ENCODE data around the gene CYP2C18. TPM values are rescaled to one million over a fixed set of nuclear protein-coding genes. Genes with fewer than 3 reads are reported as not detected.

Gene CYP2C18
- polyA plus RNA-seq, 2 of the 4 experiments (the other 2 are of a cell fraction): 0.05 TPM

- TF ChIP-seq FOSL2 (IDR thresholded peaks at IDR 0.05) (no peak), FOSL2 (CRISPR knock-in tag; IDR thresholded peaks at IDR 0.05) (no peak), CHD4 (IDR thresholded peaks at IDR 0.05; ENCODE audit: borderline replicate concordance) (no peak), ESRRA (IDR thresholded peaks at IDR 0.05; ENCODE audit: borderline replicate concordance, low read length) (no peak), FOXS1 (CRISPR knock-in tag; IDR thresholded peaks at IDR 0.05) (no peak), RFX5 (IDR thresholded peaks at IDR 0.05) (no peak), RCOR1 (IDR thresholded peaks at IDR 0.05; ENCODE audit: low read depth, low read length) (no peak), KDM1A (IDR thresholded peaks at IDR 0.05; ENCODE audit: low read depth) (no peak), ZNF302 (CRISPR knock-in tag; IDR thresholded peaks at IDR 0.05) (no peak), ZC3H11A (IDR thresholded peaks at IDR 0.05) (no peak), HMGXB4 (CRISPR knock-in tag; IDR thresholded peaks at IDR 0.05; ENCODE audit: borderline replicate concordance) (no peak), CBX8 (IDR thresholded peaks at IDR 0.05) (no peak), FOSB (CRISPR knock-in tag; IDR thresholded peaks at IDR 0.05) (no peak)
- TF ChIP-seq, protein P1, sequence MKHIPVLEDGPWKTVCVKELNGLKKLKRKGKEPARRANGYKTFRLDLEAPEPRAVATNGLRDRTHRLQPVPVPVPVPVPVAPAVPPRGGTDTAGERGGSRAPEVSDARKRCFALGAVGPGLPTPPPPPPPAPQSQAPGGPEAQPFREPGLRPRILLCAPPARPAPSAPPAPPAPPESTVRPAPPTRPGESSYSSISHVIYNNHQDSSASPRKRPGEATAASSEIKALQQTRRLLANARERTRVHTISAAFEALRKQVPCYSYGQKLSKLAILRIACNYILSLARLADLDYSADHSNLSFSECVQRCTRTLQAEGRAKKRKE (CRISPR knock-in tag; IDR thresholded peaks at IDR 0.05; ENCODE audit: low read depth): no peak
- Histone ChIP-seq H3K4me1 (no peaks in the 10 kb centered on the region), H3K9me3 (no peaks in the 10 kb centered on the region), H3K27ac (no peak overlapping the region), H3K4me2 (no peak overlapping the region), H3K4me3 (no peak overlapping the region)
- POLR2A ChIA-PET: no interaction called here
- CTCF ChIA-PET: no interaction called here
- FAIRE-seq (no peak), ATAC-seq (no peak), DNase-seq (ENCODE audit: low read depth in 1 of 2, low spot score in 1 of 2) (no peak)
- WGBS (ENCODE audit: missing lambda C conversion rate): 19% methylated on average over 2 of the region's 2 CpGs
These were observed 74.4 kb downstream of the CYP2C18 start for GRCh38 chr10:94757916-94758315.

DNA sequence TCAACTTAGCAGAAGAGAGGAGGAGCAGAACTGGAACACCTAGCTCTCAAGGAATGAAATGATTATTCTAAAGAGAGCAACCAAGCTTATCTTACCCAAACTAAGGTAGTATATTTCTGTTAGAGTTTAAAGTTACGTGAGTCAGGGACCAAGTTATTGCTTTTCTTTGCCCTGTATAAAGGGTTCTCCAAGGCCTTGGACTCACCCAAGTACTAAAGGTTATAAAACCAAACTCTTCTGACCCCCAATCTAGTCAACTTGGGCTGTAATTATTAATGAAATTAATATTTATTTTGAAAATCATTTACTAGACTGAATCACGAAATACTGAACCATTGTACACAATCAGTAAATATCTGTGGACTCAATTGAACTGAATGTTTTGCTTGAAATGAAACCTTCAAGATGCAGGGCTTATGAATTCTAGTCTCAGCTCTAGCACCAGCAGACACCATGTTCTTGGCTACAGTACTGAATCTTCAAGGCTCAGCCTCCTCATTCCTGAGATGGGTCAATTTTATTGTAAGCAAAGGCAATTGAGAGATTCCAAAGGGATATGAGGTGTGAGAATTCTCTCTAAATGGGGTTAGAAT, 77.2 kb downstream of the CYP2C18 start:
- H3K4me3 ChIP-seq: no peak overlapping the region
- 37% methylated on average over 2 of the region's 2 CpGs for WGBS (ENCODE audit: missing lambda C conversion rate)
- POLR2A ChIA-PET: no interaction called here

GRCh38 chr10:94762393-94762792, 78.9 kb downstream of the CYP2C18 start, which contains the start of gene CYP2C19:
Gene CYP2C19 (plus strand): TSS chr10:94762681. CDS start chr10:94762706, 25 bp downstream.
- DNase-seq (ENCODE audit: low read depth in 1 of 2, low spot score in 1 of 2) (no peak), FAIRE-seq (no peak), ATAC-seq (no peak)
- no peak within 1 kb of the TSS for H3K4me3 ChIP-seq
- POLR2A ChIA-PET: no interaction called here
- H3K9me3 ChIP-seq: no peaks in the 10 kb centered on the region
- H3K27ac ChIP-seq: no peak within 1 kb of the TSS
- no peak within 1 kb of the TSS for H3K4me2 ChIP-seq
- CTCF ChIA-PET: no interaction called here
- WGBS (ENCODE audit: missing lambda C conversion rate): 64% methylated on average over 3 of the region's 3 CpGs
- no peaks in the 10 kb centered on the region for H3K4me1 ChIP-seq
- TF ChIP-seq FOSL2 (IDR thresholded peaks at IDR 0.05) (no peak), FOSL2 (CRISPR knock-in tag; IDR thresholded peaks at IDR 0.05) (no peak), EHMT2 (IDR thresholded peaks at IDR 0.05; ENCODE audit: low read depth) (no peak), HOXB13 (CRISPR knock-in tag; IDR thresholded peaks at IDR 0.05; ENCODE audit: low read depth) (no peak), HOXB5 (CRISPR knock-in tag; IDR thresholded peaks at IDR 0.05) (no peak), CBX2 (IDR thresholded peaks at IDR 0.05; ENCODE audit: borderline replicate concordance, low read depth) (no peak), PHF8 (IDR thresholded peaks at IDR 0.05; ENCODE audit: borderline replicate concordance, low read depth) (no peak), NR3C1 (IDR thresholded peaks at IDR 0.05) (no peak), HEYL (CRISPR knock-in tag; IDR thresholded peaks at IDR 0.05) (no peak), FOSB (CRISPR knock-in tag; IDR thresholded peaks at IDR 0.05) (no peak)
- TF ChIP-seq, protein P2, sequence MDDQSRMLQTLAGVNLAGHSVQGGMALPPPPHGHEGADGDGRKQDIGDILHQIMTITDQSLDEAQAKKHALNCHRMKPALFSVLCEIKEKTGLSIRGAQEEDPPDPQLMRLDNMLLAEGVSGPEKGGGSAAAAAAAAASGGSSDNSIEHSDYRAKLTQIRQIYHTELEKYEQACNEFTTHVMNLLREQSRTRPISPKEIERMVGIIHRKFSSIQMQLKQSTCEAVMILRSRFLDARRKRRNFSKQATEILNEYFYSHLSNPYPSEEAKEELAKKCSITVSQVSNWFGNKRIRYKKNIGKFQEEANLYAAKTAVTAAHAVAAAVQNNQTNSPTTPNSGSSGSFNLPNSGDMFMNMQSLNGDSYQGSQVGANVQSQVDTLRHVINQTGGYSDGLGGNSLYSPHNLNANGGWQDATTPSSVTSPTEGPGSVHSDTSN (IDR thresholded peaks at IDR 0.05): no peak
- TF ChIP-seq, protein P3, sequence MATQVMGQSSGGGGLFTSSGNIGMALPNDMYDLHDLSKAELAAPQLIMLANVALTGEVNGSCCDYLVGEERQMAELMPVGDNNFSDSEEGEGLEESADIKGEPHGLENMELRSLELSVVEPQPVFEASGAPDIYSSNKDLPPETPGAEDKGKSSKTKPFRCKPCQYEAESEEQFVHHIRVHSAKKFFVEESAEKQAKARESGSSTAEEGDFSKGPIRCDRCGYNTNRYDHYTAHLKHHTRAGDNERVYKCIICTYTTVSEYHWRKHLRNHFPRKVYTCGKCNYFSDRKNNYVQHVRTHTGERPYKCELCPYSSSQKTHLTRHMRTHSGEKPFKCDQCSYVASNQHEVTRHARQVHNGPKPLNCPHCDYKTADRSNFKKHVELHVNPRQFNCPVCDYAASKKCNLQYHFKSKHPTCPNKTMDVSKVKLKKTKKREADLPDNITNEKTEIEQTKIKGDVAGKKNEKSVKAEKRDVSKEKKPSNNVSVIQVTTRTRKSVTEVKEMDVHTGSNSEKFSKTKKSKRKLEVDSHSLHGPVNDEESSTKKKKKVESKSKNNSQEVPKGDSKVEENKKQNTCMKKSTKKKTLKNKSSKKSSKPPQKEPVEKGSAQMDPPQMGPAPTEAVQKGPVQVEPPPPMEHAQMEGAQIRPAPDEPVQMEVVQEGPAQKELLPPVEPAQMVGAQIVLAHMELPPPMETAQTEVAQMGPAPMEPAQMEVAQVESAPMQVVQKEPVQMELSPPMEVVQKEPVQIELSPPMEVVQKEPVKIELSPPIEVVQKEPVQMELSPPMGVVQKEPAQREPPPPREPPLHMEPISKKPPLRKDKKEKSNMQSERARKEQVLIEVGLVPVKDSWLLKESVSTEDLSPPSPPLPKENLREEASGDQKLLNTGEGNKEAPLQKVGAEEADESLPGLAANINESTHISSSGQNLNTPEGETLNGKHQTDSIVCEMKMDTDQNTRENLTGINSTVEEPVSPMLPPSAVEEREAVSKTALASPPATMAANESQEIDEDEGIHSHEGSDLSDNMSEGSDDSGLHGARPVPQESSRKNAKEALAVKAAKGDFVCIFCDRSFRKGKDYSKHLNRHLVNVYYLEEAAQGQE (IDR thresholded peaks at IDR 0.05): no peak
- TF ChIP-seq, protein P4, sequence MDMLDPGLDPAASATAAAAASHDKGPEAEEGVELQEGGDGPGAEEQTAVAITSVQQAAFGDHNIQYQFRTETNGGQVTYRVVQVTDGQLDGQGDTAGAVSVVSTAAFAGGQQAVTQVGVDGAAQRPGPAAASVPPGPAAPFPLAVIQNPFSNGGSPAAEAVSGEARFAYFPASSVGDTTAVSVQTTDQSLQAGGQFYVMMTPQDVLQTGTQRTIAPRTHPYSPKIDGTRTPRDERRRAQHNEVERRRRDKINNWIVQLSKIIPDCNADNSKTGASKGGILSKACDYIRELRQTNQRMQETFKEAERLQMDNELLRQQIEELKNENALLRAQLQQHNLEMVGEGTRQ (IDR thresholded peaks at IDR 0.05): no peak

More for the DNA sequence above, 77.2 kb downstream of the CYP2C18 start:
- no peak for DNase-seq (ENCODE audit: low read depth in 1 of 2, low spot score in 1 of 2)
- ATAC-seq: no peak
- no peak overlapping the region for H3K27ac ChIP-seq
- no peaks in the 10 kb centered on the region for H3K4me1 ChIP-seq
- CTCF ChIA-PET: no interaction called here
- no peaks in the 10 kb centered on the region for H3K9me3 ChIP-seq
- no peak for TF ChIP-seq FOSB (CRISPR knock-in tag; IDR thresholded peaks at IDR 0.05)
- TF ChIP-seq, protein P1 (CRISPR knock-in tag; IDR thresholded peaks at IDR 0.05; ENCODE audit: low read depth): no peak
- no peak for TF ChIP-seq SMC3 (IDR thresholded peaks at IDR 0.05)
- FAIRE-seq: no peak
- H3K4me2 ChIP-seq: no peak overlapping the region

All from A549 (cell line).